IPS-18a (cell line): ENCODE measurements around the gene EXOC3.

Experiments
- H3K27ac ChIP-seq: one replicate; pipeline ENCODE4 v1.5.1; 2013; ENCODE audit warnings: low read length
- H3K27me3 ChIP-seq: one replicate; pipeline ENCODE4 v1.6.1; 2013; ENCODE audit warnings: mild to moderate bottlenecking, low read length; ENCODE audit not compliant: control insufficient read depth, insufficient read depth
- H3K36me3 ChIP-seq: one replicate; pipeline ENCODE4 v1.6.1; 2013; ENCODE audit warnings: low read depth, low read length; ENCODE audit not compliant: control insufficient read depth
- H3K4me1 ChIP-seq: one replicate; pipeline ENCODE4 v1.6.1; 2013; ENCODE audit warnings: low read depth, low read length; ENCODE audit not compliant: control insufficient read depth
- H3K4me3 ChIP-seq: one replicate; pipeline ENCODE4 v1.5.1; 2013; ENCODE audit warnings: low read length
- H3K9ac ChIP-seq: one replicate; pipeline ENCODE4 v1.6.1; 2013; ENCODE audit warnings: mild to moderate bottlenecking, low read length, moderate library complexity
- H3K9me3 ChIP-seq: one replicate; pipeline ENCODE4 v1.6.1; 2013; ENCODE audit warnings: low read depth, low read length; ENCODE audit not compliant: control insufficient read depth

Gene EXOC3

DNA sequence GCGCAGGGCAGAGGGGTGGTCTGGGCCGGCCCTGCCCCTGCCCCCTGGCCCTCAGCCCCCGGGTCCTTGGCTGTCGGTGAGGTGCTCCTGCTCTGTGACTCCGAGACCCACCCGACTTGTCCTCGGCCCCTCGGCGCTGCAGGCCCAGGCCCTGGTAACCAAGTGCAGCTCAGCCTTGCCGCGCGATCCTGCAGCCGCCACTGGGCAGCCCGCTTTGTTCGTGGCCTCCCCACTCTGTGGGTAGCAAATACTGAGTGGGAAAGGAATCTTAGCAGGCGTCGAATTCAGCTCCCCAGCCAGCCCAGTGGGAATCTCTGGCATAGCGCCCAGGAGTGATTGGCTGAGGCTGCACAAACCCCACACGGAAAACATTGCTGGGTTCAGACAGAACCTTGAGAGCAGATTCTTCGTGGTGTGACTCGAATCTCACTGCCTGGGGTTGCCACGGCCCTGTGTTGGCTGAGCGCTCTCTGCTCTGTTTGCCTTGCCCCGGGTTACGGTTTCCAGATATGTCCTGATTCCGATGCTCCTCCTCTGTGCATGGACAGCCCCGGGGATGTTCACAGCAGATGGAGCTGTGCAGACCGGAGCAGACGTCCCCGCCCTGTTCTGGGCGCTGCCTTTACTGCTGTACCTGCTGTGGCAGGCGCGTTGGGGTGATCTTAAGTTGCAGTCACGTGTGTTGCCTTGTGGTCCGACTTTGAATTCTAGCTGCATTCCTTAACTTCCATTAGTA lies 13.4 kb upstream of the EXOC3 start:
- H3K9ac ChIP-seq, result no peak overlapping the region
- H3K9me3 ChIP-seq, result no peaks in the 10 kb centered on the region
- H3K27me3 ChIP-seq, result no peaks in the 10 kb centered on the region
- H3K27ac ChIP-seq, result no peak overlapping the region
- no peaks in the 10 kb centered on the region for H3K36me3 ChIP-seq
- no peak overlapping the region for H3K4me3 ChIP-seq
- no peaks in the 10 kb centered on the region for H3K4me1 ChIP-seq

DNA sequence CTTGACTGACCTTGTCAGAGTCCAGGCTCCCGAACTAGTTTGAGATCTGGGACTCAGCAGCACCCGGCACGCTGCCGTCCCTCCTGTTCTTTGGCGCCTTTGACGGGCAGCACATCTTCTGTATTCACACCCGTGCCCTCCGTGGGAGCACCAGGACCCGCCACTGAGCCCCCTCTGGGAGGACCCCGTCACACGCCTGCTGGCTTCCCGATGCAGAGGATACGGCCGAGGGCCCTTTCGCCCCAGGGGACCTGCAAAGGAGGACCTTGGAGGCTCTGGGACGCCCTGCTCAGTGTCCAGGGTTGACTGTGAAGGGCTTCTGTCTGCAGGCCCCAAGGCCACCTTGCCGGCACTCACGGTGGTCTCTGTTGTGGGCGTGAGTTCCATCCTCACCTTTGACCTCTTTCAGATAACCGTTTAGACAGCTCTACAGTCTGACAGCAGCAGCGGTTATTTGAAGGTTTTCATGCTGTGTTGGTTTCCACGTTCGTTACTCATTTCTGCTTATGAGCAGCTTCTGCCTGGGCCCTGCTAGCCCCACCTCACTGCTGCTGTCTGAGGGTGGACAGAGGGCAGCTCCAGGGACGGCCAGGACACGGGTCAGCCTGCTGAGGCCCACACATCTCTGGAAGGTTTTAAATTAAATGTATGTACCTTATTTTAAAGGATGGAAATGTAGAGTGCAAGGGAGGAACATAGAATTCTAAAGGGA lies 12.6 kb upstream of the EXOC3 start:
- Histone ChIP-seq H3K27me3 (no peaks in the 10 kb centered on the region), H3K36me3 (no peaks in the 10 kb centered on the region), H3K4me1 (no peaks in the 10 kb centered on the region), H3K4me3 (no peak overlapping the region), H3K27ac (no peak overlapping the region), H3K9me3 (no peaks in the 10 kb centered on the region), H3K9ac (no peak overlapping the region)

DNA sequence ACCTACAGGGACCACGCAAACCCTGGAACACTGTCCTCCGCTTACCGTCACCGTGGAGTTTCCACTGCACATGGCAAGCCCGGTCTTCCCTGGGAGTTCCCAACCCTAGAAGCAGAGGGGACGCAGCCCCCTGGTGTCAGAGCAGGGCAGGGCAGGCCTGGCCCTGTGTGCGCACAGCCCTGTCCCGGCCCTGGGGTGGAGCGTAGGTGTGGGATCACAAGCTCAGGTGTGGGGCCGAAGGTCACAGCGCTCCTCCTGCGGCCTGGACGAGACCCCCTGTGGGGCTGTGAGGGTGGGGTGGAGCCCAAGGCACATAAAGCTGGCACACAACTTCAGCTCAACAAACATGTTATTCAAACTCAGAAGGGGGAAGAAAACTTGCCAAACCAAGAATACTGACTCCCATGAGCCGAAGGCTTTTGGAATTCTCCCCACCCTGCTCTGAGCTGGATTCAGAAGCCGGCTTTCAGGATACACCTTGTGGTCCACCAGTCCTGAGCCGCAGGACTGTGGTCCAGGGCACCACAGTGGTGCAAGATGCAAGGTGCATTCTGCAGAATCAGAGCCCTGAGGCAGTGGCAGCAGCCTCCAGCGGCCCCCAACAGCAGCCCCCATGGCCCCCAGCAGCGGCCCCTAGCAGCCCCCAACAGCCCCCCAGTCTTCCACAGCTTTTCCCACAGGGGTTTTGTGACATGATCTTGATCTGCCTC lies 11.8 kb upstream of the EXOC3 start:
- no peaks in the 10 kb centered on the region for H3K36me3 ChIP-seq

DNA sequence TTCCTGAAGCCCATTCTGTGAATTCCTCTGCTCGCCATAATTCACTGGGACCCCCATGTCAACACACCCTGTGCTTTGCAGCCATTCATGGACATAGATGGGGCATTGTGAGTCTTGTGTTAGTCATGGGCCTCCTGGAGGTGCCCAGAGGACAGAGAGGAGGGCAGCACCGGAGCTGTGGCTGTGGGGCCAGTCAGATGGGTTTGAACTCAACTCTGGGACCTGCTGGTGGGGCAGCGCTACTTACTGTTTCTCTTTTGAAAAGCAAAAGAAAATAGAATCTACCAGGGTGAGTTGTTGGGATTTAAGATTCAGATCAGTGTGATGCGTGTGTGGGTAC lies 11.3 kb upstream of the EXOC3 start:
- no peaks in the 10 kb centered on the region for H3K9me3 ChIP-seq
- no peak overlapping the region for H3K9ac ChIP-seq
- no peak overlapping the region for H3K27ac ChIP-seq
- H3K36me3 ChIP-seq, result no peaks in the 10 kb centered on the region
- no peak overlapping the region for H3K4me3 ChIP-seq
- no peaks in the 10 kb centered on the region for H3K4me1 ChIP-seq
- H3K27me3 ChIP-seq, result no peaks in the 10 kb centered on the region

More for the DNA sequence above, 11.8 kb upstream of the EXOC3 start:
- H3K27ac ChIP-seq, result no peak overlapping the region
- no peaks in the 10 kb centered on the region for H3K27me3 ChIP-seq
- H3K9ac ChIP-seq, result no peak overlapping the region
- no peaks in the 10 kb centered on the region for H3K4me1 ChIP-seq
- no peak overlapping the region for H3K4me3 ChIP-seq
- H3K9me3 ChIP-seq, result no peaks in the 10 kb centered on the region

- Histone ChIP-seq H3K4me3 (no peak overlapping the region), H3K4me1 (no peaks in the 10 kb centered on the region), H3K9ac (no peak overlapping the region), H3K27me3 (no peaks in the 10 kb centered on the region), H3K36me3 (no peaks in the 10 kb centered on the region), H3K27ac (no peak overlapping the region), H3K9me3 (no peaks in the 10 kb centered on the region)
Observed at GRCh38 chr5:432201-432927, 10.6 kb upstream of the EXOC3 start.

GRCh38 chr5:432928-433791 lies 9.8 kb upstream of the EXOC3 start:
- Histone ChIP-seq H3K36me3 (no peaks in the 10 kb centered on the region), H3K4me3 (no peak overlapping the region), H3K4me1 (no peaks in the 10 kb centered on the region), H3K27me3 (no peaks in the 10 kb centered on the region), H3K9ac (no peak overlapping the region), H3K27ac (no peak overlapping the region), H3K9me3 (no peaks in the 10 kb centered on the region)

DNA sequence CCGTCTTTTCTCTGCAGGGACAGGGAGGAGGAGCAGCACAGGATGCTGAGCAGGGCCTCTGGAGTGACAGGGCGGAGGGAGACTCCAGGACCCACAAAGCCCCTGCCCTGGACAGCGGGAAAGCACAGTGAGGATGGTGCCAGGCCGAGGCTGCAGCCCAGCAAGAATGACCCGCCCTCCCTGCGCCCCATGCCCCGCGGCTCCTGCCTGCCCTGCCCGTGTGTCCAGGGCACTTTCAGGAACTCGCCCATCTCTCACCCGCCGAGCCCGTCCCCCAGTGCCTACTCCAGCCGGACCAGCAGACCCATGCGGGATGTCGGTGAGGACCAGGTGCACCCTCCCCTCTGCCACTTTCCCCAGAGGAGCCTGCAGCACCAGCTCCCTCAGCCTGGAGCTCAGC lies 9.1 kb upstream of the EXOC3 start:
- Histone ChIP-seq H3K27me3 (no peaks in the 10 kb centered on the region), H3K4me1 (no peaks in the 10 kb centered on the region), H3K4me3 (no peak overlapping the region), H3K27ac (no peak overlapping the region), H3K36me3 (no peaks in the 10 kb centered on the region), H3K9ac (no peak overlapping the region), H3K9me3 (no peaks in the 10 kb centered on the region)

GRCh38 chr5:434443-435146 lies 8.4 kb upstream of the EXOC3 start:
- H3K36me3 ChIP-seq, result no peaks in the 10 kb centered on the region
- no peaks in the 10 kb centered on the region for H3K9me3 ChIP-seq
- H3K27me3 ChIP-seq, result no peaks in the 10 kb centered on the region
- H3K27ac ChIP-seq, result no peak overlapping the region
- H3K9ac ChIP-seq, result no peak overlapping the region
- no peak overlapping the region for H3K4me3 ChIP-seq
- H3K4me1 ChIP-seq, result no peaks in the 10 kb centered on the region

GRCh38 chr5:435156-435790 lies 7.7 kb upstream of the EXOC3 start:
- H3K9me3 ChIP-seq, result no peaks in the 10 kb centered on the region
- H3K27ac ChIP-seq, result no peak overlapping the region
- H3K9ac ChIP-seq, result no peak overlapping the region
- H3K27me3 ChIP-seq, result no peaks in the 10 kb centered on the region
- H3K4me1 ChIP-seq, result no peaks in the 10 kb centered on the region
- H3K4me3 ChIP-seq, result no peak overlapping the region
- H3K36me3 ChIP-seq, result no peaks in the 10 kb centered on the region

DNA sequence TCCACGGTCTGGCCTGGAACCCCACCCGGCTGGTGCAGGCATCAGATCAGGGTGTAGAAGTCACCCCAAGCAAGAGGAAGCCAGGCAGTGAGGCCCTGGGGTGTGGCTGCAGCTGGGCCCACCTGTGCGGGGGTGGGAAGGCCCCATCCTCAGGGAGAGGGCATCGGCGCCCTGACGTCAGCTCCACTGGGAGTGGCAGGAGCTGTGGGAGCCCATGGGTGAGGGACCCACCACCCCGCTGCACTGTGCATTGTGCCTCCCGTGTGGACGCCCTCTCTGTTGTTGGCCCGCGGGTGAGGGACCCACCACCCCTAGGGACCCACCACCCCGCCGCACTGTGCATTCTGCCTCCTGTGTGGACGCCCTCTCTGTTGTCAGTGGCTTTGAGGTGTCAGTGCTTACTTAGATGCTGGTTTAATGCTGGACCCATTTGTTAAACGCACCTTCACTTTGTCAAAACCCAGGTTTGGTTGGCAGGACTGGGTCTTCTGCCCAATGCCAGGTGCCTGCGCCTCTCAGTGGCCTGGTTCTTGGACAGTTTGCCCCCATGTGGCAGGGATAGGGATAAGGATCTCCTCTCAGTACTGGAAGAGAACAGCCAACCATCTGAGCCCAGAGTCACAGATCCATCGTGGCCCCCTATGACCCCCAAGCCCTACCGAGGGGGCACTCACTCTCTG lies 6.9 kb upstream of the EXOC3 start:
- H3K36me3 ChIP-seq, result no peaks in the 10 kb centered on the region
- H3K4me3 ChIP-seq, result no peak overlapping the region
- H3K9ac ChIP-seq, result no peak overlapping the region
- H3K4me1 ChIP-seq, result no peaks in the 10 kb centered on the region
- no peaks in the 10 kb centered on the region for H3K27me3 ChIP-seq
- no peaks in the 10 kb centered on the region for H3K9me3 ChIP-seq
- H3K27ac ChIP-seq, result no peak overlapping the region
